EH (cell line): ENCODE measurements around the gene ISLR.

Source experiments
- DNase-seq: peaks from one replicate; pipeline ENCODE4 v3.0.0-alpha.2; 2015; ENCODE audit warnings: low read depth

The ISLR gene

DNA sequence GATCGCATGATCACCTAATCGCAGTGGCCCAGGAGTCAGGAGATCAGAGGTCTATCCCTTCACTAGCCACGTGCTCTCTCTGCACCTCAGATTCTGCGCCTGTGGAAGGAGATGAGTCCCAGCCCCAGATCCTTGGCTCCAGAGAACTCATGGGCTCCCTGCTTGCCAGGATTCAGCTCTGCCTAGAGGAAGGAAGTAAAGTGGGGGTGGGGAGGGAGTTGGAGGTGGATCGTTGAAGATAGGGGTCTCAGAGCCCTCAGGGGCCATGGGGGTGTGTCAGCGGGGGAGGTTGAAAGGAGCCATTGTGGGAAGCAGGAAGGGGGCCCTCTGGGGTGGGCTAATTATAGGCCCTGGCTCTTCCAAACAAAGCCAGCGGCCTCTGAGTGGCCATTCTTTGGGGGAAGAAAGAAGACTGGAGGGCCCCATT is 40.4 kb downstream of the ISLR start:
- DNase-seq, result no peak

DNA sequence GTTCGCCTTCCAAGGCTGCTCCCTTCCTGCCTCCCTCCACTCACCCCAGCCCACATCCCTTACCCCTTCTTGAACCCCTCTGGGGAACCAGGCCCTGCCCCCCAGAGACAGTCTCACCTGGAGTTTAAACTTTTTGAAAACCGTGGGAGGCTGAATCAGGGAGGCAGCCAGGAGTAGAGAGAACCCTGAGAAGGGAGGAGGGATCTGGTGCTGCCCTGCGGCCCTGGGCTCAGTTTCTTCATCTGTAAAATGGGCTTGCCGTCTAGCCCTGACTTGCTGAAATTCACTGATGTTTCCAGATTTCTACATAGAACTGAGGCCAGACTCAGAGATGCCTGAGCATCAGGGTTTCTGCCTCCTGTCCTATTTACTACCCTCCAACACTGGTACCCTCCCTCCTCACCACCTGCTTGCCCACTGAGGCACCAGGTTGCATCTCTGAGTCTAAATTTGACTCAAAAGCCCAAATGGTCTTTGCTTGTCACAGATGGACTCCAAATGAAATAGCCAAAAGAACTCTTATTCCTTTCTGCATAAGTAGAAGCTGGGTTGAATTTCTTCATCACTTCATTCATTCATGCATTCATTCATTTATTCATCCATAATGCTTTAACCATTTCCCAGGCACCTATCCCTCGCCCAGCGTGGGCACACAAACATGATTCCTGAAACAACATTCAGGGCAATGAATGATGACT is 41.0 kb downstream of the ISLR start:
- DNase-seq, result no peak

DNA sequence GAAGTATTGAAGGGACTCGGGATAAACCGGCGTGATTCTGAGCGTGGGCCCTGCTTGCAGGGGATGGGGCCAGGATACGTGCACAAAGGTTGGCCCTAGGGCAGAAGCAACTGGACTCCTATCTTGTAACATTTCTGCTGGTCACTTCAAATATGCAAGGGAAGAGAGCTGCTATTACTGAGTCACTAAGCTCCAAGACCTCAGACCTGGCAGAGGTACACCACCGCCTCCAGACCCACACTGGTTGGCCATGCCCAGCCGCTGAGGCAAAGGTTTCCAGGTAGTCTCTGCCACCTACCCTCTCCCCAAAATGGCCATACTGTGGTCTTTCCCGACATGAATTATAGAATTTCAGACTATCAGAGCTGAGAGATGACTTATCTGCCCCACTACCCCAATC is 42.4 kb downstream of the ISLR start:
- no peak for DNase-seq

DNA sequence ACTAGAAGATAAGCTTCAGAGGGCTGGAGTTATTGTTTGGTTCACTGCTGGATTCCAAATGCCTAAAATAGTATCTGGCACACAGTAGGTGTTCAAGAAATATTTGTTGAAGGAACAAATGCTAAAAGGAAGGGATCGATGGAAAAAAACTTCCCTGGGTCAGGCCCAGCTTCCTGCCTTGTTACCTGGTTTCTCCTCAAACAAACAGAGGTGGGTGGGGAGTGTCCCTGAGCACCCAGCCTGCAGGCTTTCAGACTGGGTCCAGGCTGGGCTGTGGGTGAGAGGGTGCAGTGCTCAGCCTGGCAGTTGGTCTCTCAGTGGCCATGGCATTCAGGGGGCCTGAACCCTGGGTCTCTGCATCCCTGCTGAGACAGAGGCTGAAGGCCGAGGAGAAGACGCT is 43.4 kb downstream of the ISLR start:
- DNase-seq, result no peak

DNA sequence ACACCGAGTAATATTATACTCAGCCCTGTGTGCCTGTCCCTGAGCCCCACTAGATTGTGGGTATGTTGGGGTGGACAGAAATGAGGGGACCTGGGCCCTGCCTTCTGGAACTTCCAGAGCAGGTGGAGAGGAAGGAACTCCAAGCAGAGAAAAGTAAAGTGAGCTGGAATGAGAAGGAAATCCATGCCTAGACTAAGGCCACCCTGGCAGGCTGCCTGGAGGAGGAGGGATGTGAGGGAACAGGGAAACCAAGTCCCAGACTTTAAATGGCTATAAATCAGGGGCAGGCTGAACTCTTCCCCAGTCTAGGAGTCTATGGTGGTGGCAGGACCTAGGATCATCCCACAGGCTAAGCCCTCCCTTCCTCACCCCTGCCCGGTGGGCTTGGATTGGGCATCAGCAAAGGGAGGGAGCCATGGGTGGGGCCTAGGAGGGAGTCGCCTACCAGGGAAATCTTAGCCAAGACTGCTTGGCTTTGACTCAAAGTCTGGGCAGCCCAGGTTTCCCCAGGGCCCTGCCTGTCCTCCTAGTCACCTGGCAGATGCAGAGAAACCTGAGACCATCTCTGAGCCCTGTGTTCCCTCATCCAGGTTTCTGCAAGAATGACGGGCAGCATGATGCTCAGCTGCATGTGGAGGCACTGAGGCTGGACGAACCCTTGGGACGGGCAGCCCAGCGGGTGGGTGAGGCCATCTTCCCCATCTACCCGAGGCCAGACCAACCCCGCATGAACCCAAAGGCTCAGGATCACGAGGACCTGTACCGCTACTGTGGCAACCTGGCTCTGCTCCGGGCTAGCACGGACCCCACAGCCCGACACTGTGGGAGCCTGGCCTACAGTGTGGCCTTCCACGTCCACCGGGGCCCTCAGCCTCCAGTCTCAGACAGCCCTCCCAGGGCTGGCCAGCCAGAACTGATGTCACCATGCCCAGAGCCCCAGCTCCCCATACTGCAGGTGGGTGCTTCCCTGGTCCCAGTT is 44.7 kb downstream of the ISLR start:
- no peak for DNase-seq

DNA sequence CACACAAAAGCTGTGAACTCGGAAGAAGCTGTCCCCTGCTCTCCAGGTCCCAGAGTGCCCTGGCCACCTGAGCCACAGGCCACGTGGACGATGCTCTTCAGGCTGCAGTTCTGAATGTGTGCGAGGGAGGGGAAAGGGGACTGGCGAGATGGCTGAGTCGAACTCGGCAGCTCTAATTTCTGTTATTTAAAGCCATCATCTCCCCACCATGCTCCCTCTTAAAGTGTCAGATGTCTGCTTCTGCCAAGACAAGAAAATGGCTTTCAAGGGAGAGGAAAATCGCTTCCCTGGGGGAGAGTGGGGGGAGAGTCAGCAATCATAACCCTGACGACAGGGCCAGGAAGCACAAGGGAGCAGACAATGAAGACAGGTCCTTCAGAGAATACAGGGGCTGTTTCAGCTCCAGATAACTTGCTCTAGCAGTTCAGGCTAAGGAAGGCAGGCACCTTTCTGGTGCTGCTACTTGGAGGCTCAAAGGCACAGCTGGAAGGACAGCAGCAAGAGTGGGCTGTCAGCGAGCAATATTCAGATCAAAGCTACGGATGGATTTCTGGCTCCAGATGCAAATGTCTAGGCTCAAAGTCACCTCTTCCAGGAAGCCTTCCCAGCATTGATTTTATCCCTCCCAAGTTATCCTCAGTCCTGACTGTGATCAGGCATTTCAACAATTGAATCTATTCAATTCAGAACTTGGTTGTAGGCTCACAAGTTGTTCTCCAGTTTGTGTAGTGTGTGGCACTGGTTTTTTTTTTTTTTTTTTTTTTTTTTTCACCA is 47.2 kb downstream of the ISLR start:
- DNase-seq, result no peak

DNA sequence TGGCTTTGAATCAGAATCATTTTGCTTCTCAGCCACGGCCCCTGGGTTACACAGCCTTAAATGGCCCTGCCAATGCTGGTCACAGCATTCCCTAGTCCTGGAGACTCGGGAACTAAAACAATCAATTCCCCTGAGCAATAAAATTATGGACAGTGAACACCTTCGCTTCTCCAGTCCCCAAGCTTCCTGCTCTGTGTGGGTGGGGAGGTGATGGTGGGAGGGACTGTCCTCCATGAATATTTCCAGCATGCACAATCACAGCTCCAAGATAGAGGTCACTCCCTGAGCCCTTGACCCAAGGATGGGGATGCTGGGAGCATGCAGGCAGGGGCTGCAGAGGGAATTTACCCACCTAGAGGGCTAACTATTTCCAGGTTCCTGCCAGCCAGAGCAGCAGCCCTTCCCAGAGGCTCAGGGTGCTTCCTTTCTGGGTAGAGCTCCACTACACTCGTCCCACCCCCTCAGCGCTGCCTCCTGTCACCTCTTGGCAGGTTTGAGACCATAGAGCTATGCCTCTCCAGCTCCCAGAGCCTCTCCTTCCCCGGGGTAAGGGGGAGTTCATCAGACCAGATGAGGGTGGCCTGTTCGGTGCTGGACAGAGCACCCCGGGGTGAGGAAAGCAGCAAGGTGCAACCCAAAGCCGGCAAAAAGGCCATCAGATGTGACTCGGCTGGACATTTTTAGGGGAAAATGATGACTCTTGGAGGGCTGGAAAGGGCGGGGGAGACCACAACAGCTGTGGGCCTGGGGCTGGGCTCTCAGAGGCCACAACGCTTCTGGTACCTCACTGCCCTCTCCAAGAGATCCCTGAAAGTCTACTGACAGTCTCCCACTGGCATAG is 48.1 kb downstream of the ISLR start:
- DNase-seq, result no peak

DNA sequence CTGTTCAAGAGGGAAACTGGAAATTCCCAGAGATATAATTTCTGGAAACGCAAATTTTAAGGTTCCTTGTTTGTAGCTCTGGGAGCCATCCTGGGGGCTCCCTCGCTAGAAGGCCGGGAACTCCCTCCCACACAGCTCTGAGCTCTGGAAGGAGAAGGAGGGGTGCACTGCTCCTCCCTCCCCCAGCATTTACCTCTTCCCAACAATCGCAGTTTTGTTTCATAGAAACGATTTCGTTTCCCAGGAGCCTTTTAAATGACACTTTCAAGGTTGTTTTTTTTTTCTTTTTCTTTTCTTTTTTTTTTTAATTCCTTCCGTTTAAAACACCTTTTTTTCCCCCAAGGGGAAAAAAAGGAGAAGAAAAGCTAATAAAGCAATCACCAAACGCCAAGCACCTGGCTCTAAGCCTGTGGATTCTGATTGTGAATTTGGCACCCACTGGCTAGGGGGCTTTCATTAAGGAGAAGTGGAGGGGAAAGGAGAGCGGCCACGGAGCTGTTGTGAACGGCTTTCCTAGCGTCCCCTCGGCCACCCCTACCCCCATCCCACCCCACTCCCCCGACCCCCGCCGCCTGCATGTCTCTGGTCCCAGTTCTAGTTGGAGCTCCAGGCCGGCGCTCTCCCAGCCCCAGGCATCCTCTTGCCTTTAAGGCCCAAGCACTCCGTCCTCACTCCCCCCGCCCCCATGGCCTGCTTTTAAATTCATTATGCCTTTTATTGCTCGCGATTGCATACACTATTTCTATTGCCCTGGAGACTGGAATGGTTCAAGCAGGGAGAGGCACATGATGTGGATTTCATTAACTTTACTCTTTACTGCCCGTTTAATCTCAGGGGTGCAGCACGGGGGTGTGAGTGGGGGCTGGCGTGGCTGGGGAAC is 49.0 kb downstream of the ISLR start:
- no peak for DNase-seq

DNA sequence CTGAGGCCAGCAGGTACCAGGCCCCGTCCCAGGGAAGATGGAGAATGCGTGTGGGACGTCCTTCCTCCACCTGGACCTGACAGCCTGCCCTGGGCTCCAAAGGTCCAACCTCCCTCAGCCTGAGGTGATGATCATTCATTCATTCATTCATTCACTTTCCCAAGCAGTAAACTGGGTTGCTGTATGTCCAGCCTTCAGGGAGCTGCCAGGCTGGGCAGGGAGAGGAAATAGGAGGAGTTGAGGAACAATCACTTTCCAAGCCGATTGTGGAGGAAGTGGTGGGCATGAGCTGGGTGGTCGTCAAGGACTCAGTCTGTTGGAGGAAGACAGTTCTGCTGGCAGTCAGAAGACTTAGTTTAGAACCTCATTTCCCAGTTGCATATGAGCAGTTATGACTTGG is 52.4 kb downstream of the ISLR start:
- no peak for DNase-seq
